GM19351 (cell line): ENCODE results near the gene FUT7.

Experiments
- ATAC-seq: cut with Tn5 transposase; IDR thresholded peaks from one replicate; pipeline ENCODE4 v1.9.1; 2021; ENCODE audit warnings: mild to moderate bottlenecking, moderate library complexity; ENCODE audit not compliant: unreplicated experiment

FUT7 gene

DNA sequence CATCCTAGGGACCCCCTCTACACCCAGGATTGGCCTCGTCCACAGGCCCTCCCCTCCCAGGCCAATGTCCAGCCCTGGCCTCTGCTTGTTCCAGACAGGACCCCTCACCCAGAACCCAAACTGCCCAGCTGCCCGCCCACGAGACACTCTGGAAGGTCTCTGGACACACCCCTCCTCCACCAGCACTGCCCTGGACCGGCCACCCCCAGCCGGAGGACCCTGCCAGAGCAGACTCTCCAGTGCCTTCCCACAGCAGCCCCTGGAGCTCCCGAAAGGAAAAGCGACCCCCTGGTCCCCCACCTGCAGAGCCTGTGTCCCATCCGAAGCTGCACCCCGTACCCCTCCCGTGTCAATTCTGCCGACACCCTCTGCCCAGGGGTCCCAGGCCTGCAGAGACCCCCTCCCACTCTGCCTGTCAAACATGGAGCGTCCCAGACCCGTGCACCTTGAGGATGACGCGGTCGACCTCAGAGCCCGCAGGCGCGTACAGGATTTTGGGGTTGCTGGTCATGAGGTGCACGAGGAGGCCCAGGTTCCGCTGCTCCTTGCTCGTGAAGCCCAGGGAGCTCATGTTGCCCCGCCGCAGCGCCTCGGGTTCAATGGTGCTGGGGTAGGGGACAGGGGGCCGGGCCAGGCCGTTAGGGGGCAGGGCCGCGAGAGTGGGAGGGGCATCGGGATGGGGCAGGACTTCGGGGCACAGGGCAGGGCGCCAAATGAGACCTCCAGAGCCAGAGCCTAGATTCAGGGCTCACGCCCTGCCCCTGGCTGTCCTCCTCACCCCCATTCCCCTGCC is 11.8 kb downstream of the FUT7 start:
- no peak for ATAC-seq

DNA sequence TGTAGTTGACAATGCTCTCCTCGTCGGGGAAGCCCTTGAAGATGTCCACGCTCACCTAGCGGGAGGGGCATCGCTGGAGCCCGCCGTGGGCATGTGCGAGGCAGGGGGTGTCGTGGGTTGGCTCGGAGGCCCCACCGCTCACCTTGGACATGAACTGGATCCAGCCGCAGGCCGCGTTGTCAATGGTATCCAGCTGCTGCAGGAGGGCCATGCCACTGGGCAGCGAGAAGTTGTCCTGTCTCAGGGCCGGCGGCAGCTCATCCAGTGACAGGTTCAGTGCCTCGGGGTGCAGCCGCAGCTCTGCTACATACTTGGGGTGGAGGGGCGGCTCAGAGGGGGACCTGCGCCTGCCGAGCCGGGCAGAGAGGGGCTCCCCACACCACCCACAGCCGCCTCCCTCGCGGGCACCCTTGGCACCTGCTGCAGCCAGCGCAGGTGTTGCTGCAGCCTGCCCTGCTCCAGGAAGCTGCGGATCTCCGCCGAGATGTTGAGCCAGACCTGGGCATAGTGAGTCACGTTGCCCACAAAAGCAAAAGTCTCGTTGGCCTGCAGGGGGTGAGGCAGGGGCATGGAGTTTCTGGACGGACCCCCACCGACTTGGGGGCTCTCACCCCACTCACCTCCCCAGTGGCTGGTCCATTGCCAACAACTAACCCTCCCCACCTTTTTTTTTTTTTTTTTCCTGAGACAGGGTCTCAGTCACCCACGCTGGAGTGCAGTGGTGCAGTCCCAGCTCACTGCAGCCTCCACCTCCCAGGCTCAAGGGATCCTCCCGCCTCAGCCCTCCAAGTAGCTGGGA is 12.9 kb downstream of the FUT7 start:
- no peak for ATAC-seq

DNA sequence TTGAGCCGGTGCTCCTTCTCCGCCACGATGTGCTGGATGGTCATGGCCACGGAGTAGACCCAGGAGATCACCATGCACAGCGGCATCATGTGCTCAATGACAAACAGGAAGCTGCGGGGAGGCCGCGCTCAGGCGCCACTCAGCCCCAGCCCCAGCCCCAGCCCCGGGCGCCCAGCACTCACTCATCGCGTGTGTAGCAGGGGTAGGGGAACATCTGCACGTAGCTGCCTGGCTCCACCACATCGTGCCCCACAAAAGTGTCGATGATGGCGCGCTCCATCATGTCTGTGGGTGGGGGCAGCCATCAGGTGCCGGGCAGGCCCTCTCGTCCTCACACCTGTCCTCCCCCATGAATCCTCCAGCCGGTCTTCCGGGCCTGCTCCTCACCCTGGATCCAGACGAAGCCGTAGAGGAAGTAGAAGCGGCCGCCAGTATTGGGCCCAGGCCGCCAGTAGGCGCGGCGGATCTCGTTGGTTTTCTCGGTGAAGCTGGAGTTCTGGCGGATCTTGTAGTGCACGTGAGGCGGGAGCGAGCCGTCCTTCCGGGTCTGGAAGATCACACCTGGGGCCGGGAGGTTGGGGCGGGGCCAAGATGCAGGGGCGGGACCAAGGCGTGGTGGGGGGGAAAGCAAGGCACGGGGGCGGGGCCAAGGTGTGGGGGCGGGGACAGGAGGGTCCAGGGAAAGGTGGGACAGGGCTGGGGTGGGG is 13.9 kb downstream of the FUT7 start:
- ATAC-seq = no peak

DNA sequence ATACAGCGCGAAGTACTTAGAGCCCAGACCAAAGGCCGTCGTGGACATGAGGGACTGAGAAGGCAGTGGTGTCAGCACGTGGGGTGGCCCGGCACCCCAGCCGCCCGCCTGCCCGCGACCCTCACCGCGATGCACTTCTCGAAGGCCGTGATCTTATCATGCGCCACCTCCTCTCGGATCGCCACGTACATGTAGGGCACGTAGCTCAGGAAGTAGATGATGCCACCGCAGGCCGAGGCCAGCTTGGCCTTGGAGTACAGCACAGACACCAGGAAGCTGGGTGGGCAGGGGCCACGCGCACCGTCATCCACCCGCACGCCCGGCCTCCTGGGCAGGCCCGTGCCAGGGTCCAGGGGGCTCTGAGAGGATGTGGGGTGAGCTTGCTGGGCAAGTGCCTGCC is 14.8 kb downstream of the FUT7 start:
- no peak for ATAC-seq

DNA sequence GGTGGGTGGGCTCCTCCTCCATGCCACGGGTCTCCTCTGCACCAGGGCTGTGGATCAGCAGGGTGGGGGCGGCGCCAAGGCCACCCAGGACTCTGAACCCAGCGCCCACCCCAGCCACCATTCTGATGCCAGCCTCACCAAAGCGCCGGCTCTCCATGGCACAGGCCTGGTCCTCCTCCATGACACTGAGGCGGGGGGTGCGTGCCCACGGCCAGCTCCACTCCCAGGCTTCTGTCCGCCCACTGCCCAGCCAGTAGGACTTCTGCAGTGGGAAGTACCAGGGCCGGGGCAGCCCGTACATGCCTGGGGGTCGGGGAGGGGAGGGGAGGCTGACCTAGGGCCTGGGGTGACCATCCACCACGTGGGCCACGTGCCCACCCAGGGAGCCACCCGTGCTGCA is 15.5 kb downstream of the FUT7 start:
- no peak for ATAC-seq

DNA sequence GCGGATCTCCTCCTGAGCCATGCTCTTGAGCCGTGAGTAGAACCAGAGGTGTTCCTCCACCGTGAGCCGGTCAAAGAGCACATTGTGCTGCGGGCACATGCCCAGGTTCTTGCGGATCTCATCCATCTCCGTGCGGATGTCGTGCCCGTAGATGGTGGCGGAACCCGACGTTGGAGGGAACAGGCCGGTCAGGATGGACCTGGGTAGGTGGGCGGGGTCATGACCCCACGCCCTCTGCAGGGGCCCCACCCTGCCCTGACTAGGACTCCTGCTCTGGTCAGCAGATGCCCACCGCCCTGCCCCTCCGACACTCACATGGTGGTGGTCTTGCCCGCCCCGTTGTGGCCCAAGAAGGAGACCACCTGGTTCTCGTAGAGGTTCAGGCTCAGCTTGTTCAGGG is 15.9 kb downstream of the FUT7 start:
- no peak for ATAC-seq

DNA sequence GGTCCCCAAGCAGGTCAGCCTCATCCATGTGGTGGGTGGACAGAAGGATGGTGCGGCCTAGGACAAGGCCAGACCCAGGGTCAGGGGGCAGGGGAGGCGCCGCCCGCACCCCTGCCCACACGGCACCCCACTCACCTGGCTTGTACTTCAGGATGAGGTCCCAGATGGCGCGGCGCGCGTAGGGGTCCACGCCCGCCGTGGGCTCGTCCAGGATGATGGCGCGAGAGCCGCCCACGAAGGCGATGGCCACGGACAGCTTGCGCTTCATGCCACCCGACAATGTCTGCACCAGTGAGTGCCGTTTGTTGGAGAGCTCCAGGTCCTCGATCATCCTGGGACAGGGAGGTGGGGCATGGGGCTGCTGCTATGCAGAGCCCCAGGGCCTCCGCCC is 16.4 kb downstream of the FUT7 start:
- ATAC-seq = no peak

DNA sequence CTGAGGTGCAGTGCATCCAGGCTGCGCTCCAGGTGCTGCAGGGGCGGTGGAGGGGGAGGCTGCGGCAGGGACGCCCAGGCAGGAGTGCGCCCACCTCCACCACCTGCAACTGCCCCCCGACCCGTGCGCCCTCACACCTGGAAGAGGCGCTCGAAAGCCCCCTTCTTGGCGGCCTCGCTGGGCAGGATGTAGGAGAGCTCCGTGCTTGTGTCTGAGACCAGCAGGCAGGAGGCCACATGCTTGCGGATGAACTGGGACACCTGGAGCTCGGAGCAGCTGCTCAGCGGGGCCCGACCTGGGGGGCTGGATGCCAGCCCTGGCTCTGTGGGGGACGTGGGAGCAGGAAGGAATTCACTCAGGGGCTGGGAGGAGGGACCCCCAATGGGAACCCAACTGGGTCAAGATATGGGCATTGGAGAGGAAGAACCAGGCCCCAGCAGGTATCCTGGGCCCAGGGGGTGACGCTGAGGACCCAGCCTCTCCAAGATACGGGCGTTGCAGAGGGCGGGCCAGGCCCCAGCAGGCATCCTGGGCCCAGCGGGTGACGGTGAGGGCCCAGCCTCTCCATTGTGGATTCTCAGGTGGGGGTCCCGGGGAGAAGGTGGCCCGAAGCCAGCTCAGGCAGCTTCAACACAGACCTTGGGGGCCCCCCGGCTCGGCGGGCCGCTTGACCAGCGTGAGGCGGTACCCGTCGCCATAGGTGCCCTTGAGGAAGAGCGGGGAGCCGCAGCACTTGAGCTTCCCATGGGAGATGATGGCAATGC is 16.9 kb downstream of the FUT7 start:
- no peak for ATAC-seq

DNA sequence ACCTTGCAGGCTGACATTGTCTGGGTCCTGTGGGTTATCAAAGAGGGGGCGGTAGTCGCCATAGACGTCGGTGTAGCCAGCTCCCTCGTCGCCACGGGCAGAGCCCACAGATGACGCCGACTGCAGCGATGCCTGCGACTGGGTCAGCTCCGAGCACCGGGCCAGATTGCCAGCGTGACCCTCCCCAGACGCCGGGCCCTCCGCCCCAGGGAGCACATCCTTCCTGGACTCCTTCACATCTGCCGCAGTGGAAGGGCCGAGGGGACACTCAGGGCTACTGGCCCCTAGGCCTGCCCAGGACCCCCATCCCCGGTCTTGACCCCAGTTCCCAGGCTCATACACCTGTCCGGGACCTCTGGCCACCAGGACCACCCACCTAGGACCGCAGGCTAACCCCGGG is 17.7 kb downstream of the FUT7 start:
- no peak for ATAC-seq

DNA sequence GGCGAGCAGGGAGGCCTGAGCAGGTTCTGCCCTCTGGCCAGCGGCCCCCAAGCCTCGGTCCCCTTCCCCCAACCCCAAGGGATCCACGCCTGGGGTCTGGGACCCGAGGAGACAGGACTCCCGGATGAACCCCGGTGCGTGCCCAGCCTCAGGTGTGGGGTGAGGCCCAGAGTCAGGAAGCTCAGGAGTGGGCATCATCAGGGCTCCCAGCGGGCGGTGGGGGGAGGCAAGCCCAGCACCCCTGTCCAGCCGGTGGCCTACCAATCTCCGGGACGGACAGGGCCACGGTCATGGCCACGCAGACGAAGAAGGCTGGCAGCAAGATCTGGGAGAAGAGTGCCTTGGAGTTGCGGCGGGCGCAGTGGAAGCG is 18.3 kb downstream of the FUT7 start:
- no peak for ATAC-seq

DNA sequence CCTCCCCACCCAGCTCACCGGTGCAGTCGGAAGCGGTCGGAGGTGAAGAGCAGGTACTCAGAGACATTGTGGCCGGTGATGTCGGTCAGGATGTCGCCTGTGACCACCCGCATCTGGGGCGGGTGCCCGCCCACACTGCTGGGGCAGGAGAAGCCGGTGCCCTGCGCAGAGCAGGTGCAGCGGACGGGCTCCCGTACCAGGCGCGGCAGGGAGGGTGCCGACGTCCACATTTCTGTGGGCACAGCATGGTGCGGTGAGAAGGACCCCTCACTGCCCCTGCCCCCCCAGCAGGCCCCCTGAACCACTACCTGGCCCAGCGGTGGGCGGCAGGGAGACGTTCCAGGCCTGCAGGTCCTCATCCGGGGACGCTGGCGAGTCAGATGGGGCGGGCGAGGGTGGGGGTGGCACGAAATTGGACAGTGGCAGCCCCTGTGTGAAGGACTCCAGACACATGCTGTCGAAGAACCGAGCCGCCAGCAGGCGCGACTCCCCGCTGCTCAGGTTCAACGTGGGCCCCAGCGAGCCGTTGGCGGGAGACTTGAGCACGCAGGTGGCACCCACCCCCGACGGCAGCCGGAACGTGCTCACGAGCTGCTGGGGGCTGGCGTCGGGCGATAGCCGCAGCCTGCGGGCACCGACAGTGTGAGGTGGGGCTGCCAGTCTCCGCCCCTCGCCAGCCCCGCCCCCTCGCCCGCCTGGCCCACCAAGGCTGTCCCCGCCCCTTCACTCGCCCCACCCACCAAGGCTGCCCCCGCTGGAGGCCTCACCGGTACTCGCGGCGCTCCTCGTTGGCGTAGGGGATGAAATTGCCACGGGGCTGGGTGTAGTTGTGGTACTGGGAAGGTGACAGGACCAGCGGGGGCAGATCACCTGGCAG is 19.0 kb downstream of the FUT7 start:
- ATAC-seq = no peak

DNA sequence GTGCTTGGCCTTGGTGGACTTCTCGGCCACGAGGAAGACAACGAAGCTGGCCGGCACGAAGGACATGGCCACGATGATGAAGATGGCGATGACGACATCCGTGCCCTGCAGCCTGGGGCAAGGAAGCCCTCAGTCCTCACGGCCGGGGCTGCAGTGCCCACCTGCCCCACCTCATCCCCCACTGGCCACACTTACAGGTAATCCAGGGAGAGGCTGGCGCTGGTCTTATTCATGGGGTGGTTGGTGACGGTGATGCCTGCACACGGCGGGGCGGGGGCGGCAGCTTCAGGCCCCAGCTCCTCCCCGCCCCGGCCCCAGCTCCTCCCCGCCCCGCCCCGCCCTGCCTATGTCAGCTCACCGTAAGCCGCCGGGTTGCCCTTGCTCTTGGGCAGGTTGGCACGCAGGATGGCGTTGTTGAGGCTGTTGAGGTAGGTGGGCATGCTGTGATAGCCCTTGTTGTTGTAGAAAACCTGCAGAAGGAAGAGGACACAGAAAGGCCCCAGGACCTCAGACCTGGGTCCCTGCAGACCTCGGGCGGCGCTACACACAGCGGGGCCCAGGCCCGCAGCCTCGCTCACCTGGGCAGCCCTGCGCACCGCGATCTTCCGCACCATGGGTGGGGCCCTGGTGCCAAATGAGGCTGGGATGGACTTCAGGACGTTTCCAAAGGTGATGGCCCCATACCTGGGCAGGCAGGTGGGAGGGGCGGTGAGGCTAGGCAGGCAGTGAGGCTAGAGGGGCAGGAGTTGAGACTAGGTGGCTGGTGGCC is 19.8 kb downstream of the FUT7 start:
- no peak for ATAC-seq

DNA sequence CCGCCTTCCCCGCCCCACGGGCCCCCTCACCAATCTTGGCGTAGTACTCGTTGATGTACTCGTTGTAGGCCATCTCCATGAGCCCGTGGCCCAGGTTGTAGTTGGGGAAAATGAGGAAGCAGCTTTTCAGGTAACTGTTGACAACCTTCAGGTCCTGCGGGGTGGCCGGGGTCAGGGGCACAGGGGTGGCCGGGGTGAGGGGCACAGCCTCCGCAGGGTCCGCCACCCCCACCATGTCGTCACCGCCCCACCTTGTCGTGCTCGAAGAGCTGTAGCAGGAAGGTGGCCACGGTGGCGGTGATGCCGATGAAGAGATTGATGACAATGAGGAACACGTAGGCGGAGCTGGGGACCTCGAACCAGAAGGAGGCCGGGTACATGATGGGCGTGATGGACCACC is 20.7 kb downstream of the FUT7 start:
- no peak for ATAC-seq

DNA sequence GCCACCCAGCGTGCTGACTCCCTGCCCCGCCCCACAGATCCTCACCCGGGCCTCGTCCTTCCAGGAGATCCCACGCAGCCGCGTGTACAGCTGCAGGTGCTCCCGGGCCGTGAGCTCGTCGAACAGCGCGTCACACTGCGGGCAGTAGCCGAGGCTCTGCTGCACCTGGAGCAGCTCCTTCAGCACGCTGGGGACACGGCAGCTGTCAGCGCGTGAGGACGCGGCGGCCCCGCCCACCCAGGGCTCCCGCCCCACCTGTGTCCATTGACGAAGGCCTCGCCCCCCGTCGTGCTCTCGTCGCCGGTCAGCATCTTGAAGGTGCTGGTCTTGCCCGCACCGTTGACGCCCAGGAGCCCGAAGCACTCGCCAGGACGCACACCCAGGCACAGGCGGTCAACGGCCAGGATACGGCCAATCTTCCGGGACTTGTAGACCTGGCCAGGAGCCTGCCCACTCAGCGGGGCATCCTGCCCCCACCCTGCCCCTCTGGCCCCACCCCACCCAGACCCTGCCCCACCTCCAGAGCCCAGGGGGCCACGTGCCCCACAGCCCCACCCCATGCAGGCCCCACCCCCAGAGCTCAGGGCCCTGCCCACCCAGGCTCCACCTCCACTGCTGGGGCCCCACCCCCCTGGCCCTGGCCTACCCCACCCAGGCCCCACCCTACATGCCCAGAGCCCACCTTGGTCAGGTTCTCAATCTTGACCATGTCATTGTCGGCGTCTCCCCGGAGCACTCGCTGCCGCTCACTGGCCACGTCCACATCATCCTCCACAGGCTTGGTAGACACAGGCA is 21.8 kb downstream of the FUT7 start:
- ATAC-seq = no peak

DNA sequence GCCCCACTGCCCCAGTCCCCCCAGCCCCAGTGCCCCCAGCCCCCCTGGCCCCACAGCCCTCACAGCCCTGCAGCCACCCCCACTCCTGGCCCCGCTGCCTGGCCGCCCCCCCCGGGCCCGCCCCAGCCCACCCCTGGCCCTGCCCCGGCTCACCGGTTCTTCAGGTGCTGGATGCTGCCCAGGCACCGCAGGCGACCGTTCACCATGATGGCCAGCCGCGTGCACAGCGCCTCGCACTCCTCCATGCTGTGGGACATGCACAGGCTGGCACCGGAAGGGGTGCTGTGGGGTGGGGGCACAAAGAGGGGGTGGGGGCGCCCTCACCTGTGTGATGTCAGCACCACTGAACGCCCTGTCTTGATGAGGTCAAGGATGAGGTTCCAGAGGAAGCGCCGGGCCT is 22.7 kb downstream of the FUT7 start:
- no peak for ATAC-seq

DNA sequence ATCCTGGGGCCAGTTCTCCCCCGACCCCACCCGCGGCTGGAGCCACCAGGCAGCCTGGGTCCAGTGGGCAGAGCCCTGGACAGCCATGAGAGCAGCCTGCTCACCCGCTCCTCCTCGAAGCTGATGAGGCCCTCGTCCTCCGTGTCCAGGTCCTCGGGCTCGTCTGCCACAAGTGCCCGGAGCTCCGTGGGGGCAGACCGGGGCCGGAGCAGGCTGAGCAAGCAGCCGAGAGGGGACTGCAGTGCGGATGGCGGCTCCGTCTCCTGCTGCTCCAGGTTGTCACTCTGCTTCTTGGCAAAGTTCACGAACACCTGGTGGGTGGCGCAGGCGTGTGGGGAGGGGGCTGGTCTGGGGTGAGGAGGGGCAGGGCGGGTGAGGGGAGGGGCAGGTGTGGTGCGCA is 23.6 kb downstream of the FUT7 start:
- no peak for ATAC-seq

DNA sequence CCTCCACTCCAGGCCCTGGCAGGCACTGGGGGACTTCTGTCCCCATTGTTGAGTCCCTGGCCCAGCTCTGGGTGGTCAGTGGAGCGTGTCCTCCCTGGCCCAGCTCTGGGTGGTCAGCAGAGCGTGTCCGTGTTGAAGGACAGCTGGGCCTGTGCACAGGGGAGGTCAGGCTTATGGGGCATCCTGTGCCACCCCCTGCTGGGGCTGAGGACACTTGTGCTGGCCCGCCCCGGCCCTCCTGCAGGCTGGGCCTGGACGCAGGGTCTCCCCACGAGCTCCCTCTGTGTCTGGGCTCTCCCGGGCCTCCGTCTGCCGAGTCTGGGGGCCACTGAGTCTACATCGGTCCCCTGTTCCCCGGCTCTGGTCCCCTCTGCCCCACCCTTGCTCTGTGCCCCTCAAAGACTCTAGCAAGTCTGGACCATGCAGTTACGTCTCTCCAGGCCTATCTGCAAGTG is 24.0 kb downstream of the FUT7 start:
- ATAC-seq = no peak

DNA sequence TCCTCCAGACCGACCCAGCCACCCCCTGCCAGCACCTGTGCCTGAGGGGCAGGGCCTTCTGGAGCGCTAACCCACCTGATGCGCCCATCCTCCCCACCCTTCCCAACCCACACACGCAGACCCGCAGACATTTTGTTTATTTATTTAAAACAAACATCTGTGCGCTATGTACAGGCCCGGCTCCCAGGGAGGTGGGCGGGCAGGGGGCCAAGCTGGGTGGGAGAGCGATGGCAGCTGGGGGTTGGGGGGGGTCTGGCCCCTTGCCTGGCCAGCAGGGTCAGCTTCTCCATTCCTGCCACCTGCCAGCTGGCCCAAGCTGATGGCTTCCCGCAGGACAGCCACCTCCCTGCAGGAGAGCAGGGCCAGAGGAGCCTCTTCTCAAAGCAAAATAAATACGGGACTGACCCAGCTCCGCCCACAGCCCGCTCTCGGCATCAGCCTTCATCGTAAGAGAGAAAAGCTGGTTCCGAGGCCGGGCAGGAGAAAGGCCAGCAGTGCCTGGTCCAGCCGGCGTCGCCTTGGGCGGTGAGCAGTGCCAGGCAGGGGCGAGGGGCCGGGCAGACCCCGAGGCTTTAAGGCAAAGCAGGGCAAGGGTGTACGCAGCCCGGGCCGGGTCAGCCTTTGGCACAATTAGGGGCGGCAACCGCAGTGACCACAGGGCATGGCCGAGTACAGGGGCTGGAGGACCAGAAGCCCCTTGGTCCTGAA is 24.6 kb downstream of the FUT7 start:
- no peak for ATAC-seq
